DMS53 (cell line): ENCODE data around the gene EYS.
"Not testable (repeated sequence)": the region's sequence is repeated elsewhere in the genome, so short reads cannot be mapped to it uniquely, and the experiment has no call there.

ENCODE experiments used
- DNase-seq: peaks from one replicate; lab custom pipeline; 2025; lab: John Stamatoyannopoulos, UW

Gene EYS

GRCh38 chr6:63792736-63793464, 1914.1 kb downstream of the EYS start:
- DNase-seq, result no peak

GRCh38 chr6:63790334-63790733, 1916.7 kb downstream of the EYS start:
- DNase-seq, result no peak

GRCh38 chr6:63789699-63790098, 1917.3 kb downstream of the EYS start:
- DNase-seq, result no peak

- DNase-seq, result no peak
Observed at GRCh38 chr6:63788569-63788968, 1918.5 kb downstream of the EYS start.

GRCh38 chr6:63787021-63787420, 1920.0 kb downstream of the EYS start:
- no peak for DNase-seq

GRCh38 chr6:63785006-63785405, 1922.0 kb downstream of the EYS start:
- DNase-seq, result peak; percentile 7

GRCh38 chr6:63783096-63783495, 1923.9 kb downstream of the EYS start:
- DNase-seq, result peak; percentile 6

- DNase-seq, result no peak
Observed at GRCh38 chr6:63774961-63775360, 1932.1 kb downstream of the EYS start.

- DNase-seq, result no peak
Observed at GRCh38 chr6:63773200-63773599, 1933.8 kb downstream of the EYS start.

- no peak for DNase-seq
Observed at GRCh38 chr6:63765828-63766227, 1941.2 kb downstream of the EYS start.

GRCh38 chr6:63764318-63764916, 1942.6 kb downstream of the EYS start:
- DNase-seq, result peak; percentile 64

- DNase-seq, result no peak
Observed at GRCh38 chr6:63760199-63760598, 1946.8 kb downstream of the EYS start.

GRCh38 chr6:63759605-63760105, 1947.4 kb downstream of the EYS start:
- peak; percentile 5 for DNase-seq

GRCh38 chr6:63757826-63758225, 1949.2 kb downstream of the EYS start:
- no peak for DNase-seq

- not testable (repeated sequence) for DNase-seq
Observed at GRCh38 chr6:63757275-63757674, 1949.8 kb downstream of the EYS start.

GRCh38 chr6:63750400-63750799, 1956.6 kb downstream of the EYS start:
- DNase-seq, result no peak

- no peak for DNase-seq
Observed at GRCh38 chr6:63745784-63746183, 1961.2 kb downstream of the EYS start.

GRCh38 chr6:63744810-63745209, 1962.2 kb downstream of the EYS start:
- no peak for DNase-seq

- DNase-seq, result no peak
Observed at GRCh38 chr6:63743691-63744090, 1963.3 kb downstream of the EYS start.

GRCh38 chr6:63742060-63742459, 1965.0 kb downstream of the EYS start:
- peak; percentile 21 for DNase-seq

GRCh38 chr6:63740709-63741108, 1966.3 kb downstream of the EYS start:
- DNase-seq, result no peak

- peak; percentile 13 for DNase-seq
Observed at GRCh38 chr6:63739094-63739687, 1967.8 kb downstream of the EYS start.

GRCh38 chr6:63738190-63738589, 1968.8 kb downstream of the EYS start:
- not testable (repeated sequence) for DNase-seq
